HepG2 (cell line): ENCODE results near the gene CD300LD. TPM values are rescaled to one million over a fixed set of nuclear protein-coding genes. Genes with fewer than 3 reads are reported as not detected.

Experiments
- ATAC-seq: fragments of 200-7000 bp; cut with Tn5 transposase; 3 replicates; pipeline ENCODE4 v1.9.1; 2020; ENCODE audit warnings: mild to moderate bottlenecking, moderate library complexity
- BruUV-seq: library from RNA; stranded (reverse); fragments of 400-500 nt; replicated peaks from 2 replicates; lab custom pipeline; 2021; lab: Mats Ljungman, UMichigan
- CTCF ChIA-PET: fragments of 300-600 bp; formaldehyde crosslinking; extraction: SDS; loops from one replicate; lab custom pipeline; 2021; ENCODE audit warnings: low total read pairs, inconsistent platforms, low intra/inter-chr PET ratio; lab: Yijun Ruan, JAX
- POLR2A ChIA-PET: fragments of 350-600 bp; sonication (Branson Sonifier 250); formaldehyde crosslinking; loops from one replicate; lab custom pipeline; 2020; ENCODE audit warnings: antibody characterized with exemption, inconsistent platforms; lab: Yijun Ruan, JAX
- DNase-seq: peaks from one replicate; pipeline ENCODE4 v3.0.0-alpha.2; 2015; ENCODE audit warnings: low spot score
- FAIRE-seq: peaks from 3 replicates; lab custom pipeline; 2011; peaks lifted over from hg19 to GRCh38; lab: Jason Lieb, UNC
- H2AFZ ChIP-seq: one replicate; pipeline ENCODE4 v1.6.1; 2011; ENCODE audit warnings: low read length, inconsistent platforms
- H3K27ac ChIP-seq: fragments of 300-600 bp; 3 replicates; pipeline ENCODE4 v1.8.0; 2011; ENCODE audit warnings: mixed run types, mild to moderate bottlenecking, mixed read lengths, low read length, inconsistent platforms; ENCODE audit not compliant: insufficient read depth; ENCODE audit errors: extremely low read length
- H3K27me3 ChIP-seq, 2 experiments: fragments of 200-600 bp in 1 of 2; 2 replicates in 1 of 2; 3 replicates in 1 of 2; pipeline versions ENCODE4 v1.6.0 to v1.8.0; 2011; ENCODE audit warnings: low read length in 2 of 2, mild to moderate bottlenecking in 2 of 2, moderate library complexity in 2 of 2, inconsistent platforms in 1 of 2; ENCODE audit not compliant: insufficient read depth in 2 of 2, control insufficient read depth in 1 of 2
- H3K36me3 ChIP-seq, 2 experiments: fragments of 200-600 bp in 1 of 2; replicated peaks in 1 of 2; 2 replicates in 1 of 2; 3 replicates in 1 of 2; pipeline versions ENCODE4 v1.5.1 to v1.8.0; 2011; ENCODE audit warnings: low read length in 2 of 2, inconsistent platforms in 1 of 2; ENCODE audit not compliant: insufficient read depth in 2 of 2, control insufficient read depth in 1 of 2
- H3K4me1 ChIP-seq: 2 replicates; pipeline ENCODE4 v1.5.1; 2012; ENCODE audit warnings: low read length, inconsistent platforms; ENCODE audit not compliant: insufficient read depth
- H3K4me2 ChIP-seq: 2 replicates; pipeline ENCODE4 v1.6.0; 2011; ENCODE audit warnings: low read depth, low read length, inconsistent platforms
- H3K4me3 ChIP-seq, 3 experiments: fragments of 200-600 bp in 1 of 3; sonication (generic), shearing (Covaris generic) in 1 of 3; replicated peaks in 1 of 3; 2 replicates each; pipeline ENCODE4 v1.5.1; 2011 to 2016; ENCODE audit warnings: low read length in 3 of 3, inconsistent platforms in 2 of 3, low read depth in 2 of 3, mild to moderate bottlenecking in 2 of 3, control low read depth in 1 of 3, mixed read lengths in 1 of 3; ENCODE audit not compliant: insufficient read depth in 1 of 3
- H3K79me2 ChIP-seq: one replicate; pipeline ENCODE4 v1.6.1; 2011; ENCODE audit warnings: low read length, inconsistent platforms; ENCODE audit not compliant: insufficient read depth
- H3K9ac ChIP-seq: 2 replicates; pipeline ENCODE4 v1.6.0; 2011; ENCODE audit warnings: mild to moderate bottlenecking, low read depth, low read length, inconsistent platforms; ENCODE audit not compliant: insufficient read depth
- H3K9me3 ChIP-seq: 2 replicates; pipeline ENCODE4 v1.5.1; 2012; ENCODE audit warnings: mild to moderate bottlenecking, low read length
- H4K20me1 ChIP-seq: 2 replicates; pipeline ENCODE4 v1.6.0; 2011; ENCODE audit warnings: inconsistent platforms, mild to moderate bottlenecking, low read length, moderate library complexity; ENCODE audit not compliant: insufficient read depth
- CERS6 ChIP-seq: sonication (generic); formaldehyde crosslinking; IDR thresholded peaks from 2 replicates; pipeline ENCODE4 v1.5.0; 2020; ENCODE audit warnings: missing genetic modification reagents
- ELK4 ChIP-seq: sonication (generic); formaldehyde crosslinking; IDR thresholded peaks from 2 replicates; pipeline ENCODE4 v1.9.0; 2021; ENCODE audit warnings: missing genetic modification reagents, borderline replicate concordance
- HNRNPK ChIP-seq: fragments of 200-400 bp; formaldehyde crosslinking; IDR thresholded peaks from 2 replicates; pipeline ENCODE4 v1.6.1; 2018; ENCODE audit warnings: low read length, low read depth, moderate library complexity, mild to moderate bottlenecking; ENCODE audit not compliant: poor library complexity, severe bottlenecking
- ISL2 ChIP-seq: sonication (generic); formaldehyde crosslinking; IDR thresholded peaks from 2 replicates; pipeline ENCODE4 v1.5.0; 2020; ENCODE audit warnings: missing genetic modification reagents
- NFAT5 ChIP-seq: sonication (generic); formaldehyde crosslinking; IDR thresholded peaks from 2 replicates; pipeline ENCODE4 v1.4.0; 2020; ENCODE audit warnings: missing genetic modification reagents
- NFE2 ChIP-seq: sonication (generic); formaldehyde crosslinking; IDR thresholded peaks from 2 replicates; pipeline ENCODE4 v1.4.0; 2020; ENCODE audit warnings: missing genetic modification reagents
- SNAI1 ChIP-seq: sonication (generic); formaldehyde crosslinking; IDR thresholded peaks from 2 replicates; pipeline ENCODE4 v1.5.0; 2020; ENCODE audit warnings: mild to moderate bottlenecking, missing genetic modification reagents, borderline replicate concordance
- TSC22D2 ChIP-seq: sonication (generic); formaldehyde crosslinking; IDR thresholded peaks from 2 replicates; pipeline ENCODE4 v1.5.1; 2020; ENCODE audit warnings: missing genetic modification reagents, mild to moderate bottlenecking, borderline replicate concordance
- ZFP1 ChIP-seq: IDR thresholded peaks from 2 replicates; pipeline ENCODE4 v1.6.1; 2016
- ZNF335 ChIP-seq: sonication (generic); formaldehyde crosslinking; IDR thresholded peaks from 2 replicates; pipeline ENCODE4 v1.4.0; 2020; ENCODE audit warnings: missing genetic modification reagents
- ZNF33A ChIP-seq: sonication (generic); formaldehyde crosslinking; IDR thresholded peaks from 2 replicates; pipeline ENCODE4 v1.5.1; 2020; ENCODE audit warnings: missing genetic modification reagents, mild to moderate bottlenecking, moderate library complexity, borderline replicate concordance
- ZNF687 ChIP-seq: sonication (generic); formaldehyde crosslinking; IDR thresholded peaks from 2 replicates; pipeline ENCODE4 v1.5.1; 2020; ENCODE audit warnings: mild to moderate bottlenecking, missing genetic modification reagents, moderate library complexity
- WGBS: methylation state at CpG from one replicate; pipeline ENCODE4 v1.1.6; 2017; ENCODE audit warnings: low lambda C conversion rate; 5-methylcytosine and 5-hydroxymethylcytosine counted together
- in situ Hi-C: cut with HindIII; loops from 2 replicates; pipeline ENCODE4 v1.10.0; 2017; ENCODE audit warnings: low pct_unique_long_range_greater_than_20kb; ENCODE audit not compliant: extremely low pct_ligation_motif_present
- intact Hi-C: fragments of 100-400 bp; cut with micrococcal nuclease; formaldehyde crosslinking; loops from one replicate; pipeline ENCODE4 v1.10.0; 2022; ENCODE audit not compliant: unreplicated experiment
- polyA plus RNA-seq, 8 experiments: library from polyadenylated mRNA; depleted of rRNA in 3 of 8; stranded (reverse) in 7 of 8; unstranded in 1 of 8; fragments of >200 nt; fragmentation: Illumina TruSeq in 4 of 8; extraction: Trizol in 4 of 8; gene quantifications; 2 replicates each; pipeline versions ENCODE4 v1.2.1 to v1.2.3, GENCODE V29; 2011 to 2016; ENCODE audit warnings: low read depth in 4 of 8, missing spikeins in 1 of 8, mixed read lengths in 1 of 8; ENCODE audit not compliant: insufficient read depth in 1 of 8
- total RNA-seq, 5 experiments: library from RNA; depleted of rRNA; stranded (reverse); fragments of >200 nt; fragmentation: Illumina TruSeq; extraction: Trizol; gene quantifications; 2 replicates each; pipeline ENCODE4 v1.2.3, GENCODE V29; 2016; ENCODE audit warnings: low read depth in 1 of 5

Gene CD300LD
- total and polyA plus RNA-seq, 2 of the 13 experiments (the other 11 are each of a cell fraction or from before 2014, with no cell fraction given): not detected

GRCh38 chr17:74605361-74605760, 13.3 kb upstream of the CD300LD start:
- Histone ChIP-seq H3K9ac (no peak overlapping the region), H4K20me1 (peaks cover 3% of the 10 kb centered on the region), H3K9me3 (no peaks in the 10 kb centered on the region), H3K79me2 (no peaks in the 10 kb centered on the region), H3K27ac (no peak overlapping the region), H3K27me3 (peaks cover 8 to 58% of the 10 kb centered on the region in 2 experiments)
- in situ Hi-C loops (no loop called here), intact Hi-C loops (no loop called here)
- BruUV-seq: no TSS peak
- ATAC-seq: no peak
- WGBS: under 1% methylated on average over 10 of the region's 10 CpGs
- POLR2A ChIA-PET: no interaction called here
- TF ChIP-seq CERS6 (CRISPR knock-in tag) (no peak), NFE2 (CRISPR knock-in tag) (no peak), ISL2 (CRISPR knock-in tag) (no peak), NFAT5 (CRISPR knock-in tag) (no peak), ELK4 (CRISPR knock-in tag) (no peak), ZFP1 (no peak), ZNF687 (no peak), TSC22D2 (CRISPR knock-in tag) (no peak), ZNF335 (CRISPR knock-in tag) (no peak), HNRNPK (no peak), SNAI1 (no peak), ZNF33A (no peak)
- TF ChIP-seq, all 625 proteins: peak for 0
- DNase-seq (no peak), FAIRE-seq (no peak)
- CTCF ChIA-PET: no interaction called here
- Histone ChIP-seq H3K4me2 (no peak overlapping the region), H3K4me1 (no peaks in the 10 kb centered on the region), H3K36me3 (no peaks in the 10 kb centered on the region), H2AFZ (no peak overlapping the region), H3K4me3 (no peak overlapping the region)
